CD4-positive, CD25-positive, alpha-beta regulatory T cell (primary cell): ENCODE results near the gene DPH1. TPM values are rescaled to one million over a fixed set of nuclear protein-coding genes. Genes with fewer than 3 reads are reported as not detected.

Experiments
- ATAC-seq, 2 donors: fragments of 150-1000 bp; cut with Tn5 transposase; one replicate each; pipeline ENCODE4 v1.10.0; 2021; ENCODE audit warnings: low read depth in 2 of 2, moderate number of reproducible peaks in 2 of 2, moderate library complexity in 1 of 2
- DNase-seq, 3 donors: peaks; one replicate each; pipeline versions ENCODE4 v3.0.0 to v3.0.0-alpha.2; 2012 to 2022; ENCODE audit warnings: mixed read lengths in 1 of 3
- H3K27ac ChIP-seq: one replicate; pipeline ENCODE4 v1.7.0; 2013; ENCODE audit warnings: mild to moderate bottlenecking, low read length; ENCODE audit not compliant: insufficient read depth, poor library complexity, severe bottlenecking
- H3K27me3 ChIP-seq: one replicate; pipeline ENCODE4 v1.7.0; 2013; ENCODE audit warnings: low read length; ENCODE audit not compliant: control insufficient read depth, insufficient read depth
- H3K36me3 ChIP-seq: one replicate; pipeline ENCODE4 v1.7.0; 2013; ENCODE audit warnings: mild to moderate bottlenecking, low read length, moderate library complexity; ENCODE audit not compliant: control insufficient read depth, insufficient read depth
- H3K4me1 ChIP-seq: 2 replicates; pipeline ENCODE4 v1.7.0; 2013; ENCODE audit warnings: mild to moderate bottlenecking, low read length; ENCODE audit not compliant: insufficient read depth, control insufficient read depth, poor library complexity, severe bottlenecking
- H3K4me3 ChIP-seq: one replicate; pipeline ENCODE4 v1.7.0; 2013; ENCODE audit warnings: low read depth, mild to moderate bottlenecking, low read length, moderate library complexity
- H3K9me3 ChIP-seq, 2 experiments: 1 replicate in 1 of 2; 2 replicates in 1 of 2; pipeline ENCODE4 v1.7.0; 2013; ENCODE audit warnings: low read length in 2 of 2, mild to moderate bottlenecking in 1 of 2, moderate library complexity in 1 of 2; ENCODE audit not compliant: control insufficient read depth in 2 of 2
- H3K27ac Mint-ChIP-seq, 3 donors: one replicate each; pipeline ENCODE4 v1.8.0; 2020 to 2022; ENCODE audit warnings: mild to moderate bottlenecking in 3 of 3, mixed read lengths in 3 of 3, moderate library complexity in 2 of 3
- H3K27me3 Mint-ChIP-seq: one replicate; pipeline ENCODE4 v1.8.0; 2022; ENCODE audit warnings: mild to moderate bottlenecking, mixed read lengths
- H3K36me3 Mint-ChIP-seq: one replicate; pipeline ENCODE4 v1.8.0; 2020; ENCODE audit warnings: mixed read lengths
- H3K4me1 Mint-ChIP-seq, 4 donors: one replicate each; pipeline ENCODE4 v1.8.0; 2020 to 2022; ENCODE audit warnings: mixed read lengths in 4 of 4, mild to moderate bottlenecking in 1 of 4
- H3K4me3 Mint-ChIP-seq, 4 donors: one replicate each; pipeline ENCODE4 v1.8.0; 2020 to 2022; ENCODE audit warnings: mild to moderate bottlenecking in 4 of 4, mixed read lengths in 4 of 4, moderate library complexity in 3 of 4
- H3K9me3 Mint-ChIP-seq, 7 donors: one replicate each; pipeline ENCODE4 v1.8.0; 2020 to 2022; ENCODE audit warnings: mixed read lengths in 7 of 7, mild to moderate bottlenecking in 3 of 7, moderate library complexity in 2 of 7
- polyA plus RNA-seq, 4 donors: library from polyadenylated mRNA; unstranded; fragments of 300-500 nt; fragmentation: Illumina TruSeq; gene quantifications; one replicate each; pipeline ENCODE4 v1.2.3, GENCODE V29; 2021
- total RNA-seq: library from RNA; stranded (reverse); gene quantifications from one replicate; pipeline ENCODE4 v1.2.3, GENCODE V29; 2022

DPH1 gene
- total and polyA plus RNA-seq, 5 donors from 2014 or later, result 32.4 to 70.0 (median 38.2) TPM

DNA sequence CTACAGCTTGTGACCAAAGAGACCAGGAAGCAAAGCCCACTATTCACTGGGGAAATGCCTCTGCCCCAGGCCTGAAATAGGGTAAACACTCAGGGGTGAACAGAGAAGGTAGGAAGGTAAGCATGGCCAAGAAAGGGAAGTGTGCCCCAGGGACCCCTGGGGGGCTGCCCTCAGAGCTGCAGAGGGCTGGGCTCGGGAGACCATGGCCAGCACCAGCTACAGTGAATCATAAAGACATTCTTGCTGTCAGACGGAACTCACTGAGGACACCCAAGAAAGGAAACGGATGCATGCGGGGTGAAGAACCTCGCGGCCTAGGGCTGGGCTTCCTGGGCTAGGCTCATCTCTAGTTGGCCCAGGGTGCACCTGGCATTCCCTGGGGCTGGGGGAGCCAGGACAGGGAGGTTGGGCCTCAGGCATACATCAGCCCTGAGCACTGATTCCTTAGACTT lies 34.6 kb downstream of the DPH1 start:
- Mint-ChIP-seq H3K4me1 (peaks cover 0 to 11% (median 3%) of the 10 kb centered on the region in 4 donors), H3K4me3 (peak overlapping the region in 1 of 4 donors; percentile 41), H3K36me3 (peaks cover 74% of the 10 kb centered on the region), H3K9me3 (peaks cover 0 to 1% (median 0%) of the 10 kb centered on the region in 7 donors), H3K27me3 (peaks cover 20% of the 10 kb centered on the region), H3K27ac (peak overlapping the region in 1 of 3 donors; percentile 52)
- peaks cover 61% of the 10 kb centered on the region for H3K36me3 ChIP-seq
- H3K9me3 ChIP-seq, result no peaks in the 10 kb centered on the region
- no peak for DNase-seq
- no peaks in the 10 kb centered on the region for H3K4me1 ChIP-seq
- no peaks in the 10 kb centered on the region for H3K27me3 ChIP-seq
- no peak overlapping the region for H3K27ac ChIP-seq
- ATAC-seq, result no peak
- H3K4me3 ChIP-seq, result no peak overlapping the region

DNA sequence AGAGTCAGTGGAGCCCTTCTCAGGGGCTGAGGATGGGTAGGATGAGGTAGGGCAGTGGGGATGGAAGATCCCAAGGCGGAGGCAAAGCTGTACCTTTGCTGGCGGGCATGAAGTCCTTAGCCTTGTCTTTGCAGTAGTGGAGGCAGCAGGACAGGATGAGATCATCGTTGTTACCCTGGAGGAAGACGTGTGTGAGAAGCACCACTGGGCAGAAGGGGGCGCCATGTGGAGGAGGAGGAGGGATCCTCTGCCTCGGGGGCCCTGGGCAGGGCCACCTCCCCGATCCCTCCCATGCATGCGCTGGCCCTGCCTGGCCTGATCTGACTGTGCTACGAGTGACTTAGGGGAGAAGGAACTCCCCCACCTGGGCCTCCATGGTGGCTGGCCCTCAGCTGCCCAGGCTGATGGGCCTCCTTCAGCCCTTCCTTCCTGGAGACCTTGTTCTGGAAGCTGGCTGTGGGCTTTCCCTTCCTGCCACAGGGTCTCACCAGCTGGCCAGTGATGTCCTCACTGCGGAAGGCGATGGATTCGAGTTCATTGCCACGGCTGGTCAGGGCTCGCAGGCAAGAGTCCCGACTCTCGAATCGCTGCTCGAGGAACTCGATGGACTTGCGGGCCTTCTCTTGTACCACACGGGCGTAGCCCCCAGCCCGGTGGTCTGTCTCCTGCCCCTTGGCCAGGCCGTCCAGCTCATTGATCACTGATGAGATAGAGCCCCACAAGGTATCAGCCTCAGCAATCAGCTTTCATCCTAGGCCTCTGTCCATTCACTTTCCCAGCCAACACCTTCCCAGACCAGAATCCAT lies 35.2 kb downstream of the DPH1 start:
- H3K27ac Mint-ChIP-seq, result no peak overlapping the region
- peaks cover 80% of the 10 kb centered on the region for H3K36me3 Mint-ChIP-seq
- peaks cover 61% of the 10 kb centered on the region for H3K36me3 ChIP-seq
- ATAC-seq (peak; percentile 48 to 56), DNase-seq (peak in 2 of 3 donors; percentile 22 to 57)
- H3K27ac ChIP-seq, result no peak overlapping the region
- H3K9me3 Mint-ChIP-seq, result peaks cover 0 to 1% (median 0%) of the 10 kb centered on the region in 7 donors
- peaks cover 5% of the 10 kb centered on the region for H3K4me1 ChIP-seq
- no peak overlapping the region for H3K4me3 Mint-ChIP-seq
- H3K9me3 ChIP-seq, result no peaks in the 10 kb centered on the region
- H3K27me3 ChIP-seq, result no peaks in the 10 kb centered on the region
- H3K4me3 ChIP-seq, result no peak overlapping the region
- peaks cover 0 to 15% (median 4%) of the 10 kb centered on the region in 4 donors for H3K4me1 Mint-ChIP-seq
- H3K27me3 Mint-ChIP-seq, result peaks cover 15% of the 10 kb centered on the region

DNA sequence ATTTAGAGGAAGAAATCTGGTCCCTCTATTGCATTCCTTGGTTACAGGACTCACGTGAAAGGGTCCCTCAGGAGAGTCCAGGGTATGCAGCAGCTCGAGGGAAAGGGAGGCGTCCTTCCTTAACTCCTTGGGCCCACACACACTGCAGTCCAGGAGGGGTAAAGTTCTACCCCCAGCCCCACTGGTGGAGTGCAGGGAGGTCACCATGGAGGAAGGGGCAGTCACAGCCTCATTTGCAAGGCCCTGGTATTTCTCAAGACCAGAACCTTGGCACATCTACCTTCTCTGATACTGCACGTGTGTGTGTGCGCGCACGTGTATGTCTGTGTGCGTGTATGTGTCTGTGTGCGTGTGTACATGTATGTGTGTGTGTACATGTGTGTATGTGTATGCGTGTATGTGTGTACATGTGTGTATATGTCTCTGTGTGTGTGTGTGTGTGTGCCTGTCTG lies 36.0 kb downstream of the DPH1 start:
- H3K9me3 Mint-ChIP-seq, result peaks cover 0 to 1% (median 0%) of the 10 kb centered on the region in 7 donors
- H3K4me1 Mint-ChIP-seq, result peaks cover 0 to 21% (median 6%) of the 10 kb centered on the region in 4 donors

DNA sequence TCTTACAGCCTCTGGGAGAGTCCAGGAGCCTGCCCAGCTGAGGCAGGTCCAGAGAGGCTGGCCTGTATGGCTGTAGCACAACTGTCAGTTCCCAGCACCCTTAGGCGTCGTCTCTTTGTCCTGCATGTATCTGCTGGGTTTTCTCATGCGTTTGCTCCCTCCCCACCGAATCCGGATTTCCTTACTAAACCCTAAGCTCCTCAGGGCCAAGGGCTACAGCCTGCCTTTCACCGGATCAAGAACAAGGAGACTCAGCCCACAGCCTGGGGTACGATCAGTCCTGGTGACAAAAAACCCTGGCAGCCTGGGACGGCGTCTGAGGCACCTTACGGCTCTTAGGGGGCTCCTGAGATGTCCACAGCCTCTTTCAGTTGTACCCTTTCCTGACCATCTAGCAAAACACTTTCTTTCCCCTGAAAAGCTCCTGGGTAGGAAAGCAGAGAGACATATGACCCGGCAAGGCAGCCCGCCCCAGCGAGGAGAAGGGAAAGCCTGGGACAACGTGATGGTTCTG lies 37.2 kb downstream of the DPH1 start:
- Histone ChIP-seq H3K27ac (no peak overlapping the region), H3K4me3 (no peak overlapping the region), H3K9me3 (no peaks in the 10 kb centered on the region), H3K27me3 (no peaks in the 10 kb centered on the region), H3K36me3 (peaks cover 63% of the 10 kb centered on the region), H3K4me1 (peaks cover 15% of the 10 kb centered on the region)
- no peak overlapping the region for H3K27ac Mint-ChIP-seq
- H3K27me3 Mint-ChIP-seq, result peaks cover 12% of the 10 kb centered on the region
- H3K4me1 Mint-ChIP-seq, result peaks cover 0 to 23% (median 10%) of the 10 kb centered on the region in 4 donors
- peaks cover 75% of the 10 kb centered on the region for H3K36me3 Mint-ChIP-seq
- H3K9me3 Mint-ChIP-seq, result peaks cover 0 to 1% (median 0%) of the 10 kb centered on the region in 7 donors
- ATAC-seq (no peak), DNase-seq (no peak)
- no peak overlapping the region for H3K4me3 Mint-ChIP-seq

More for the DNA sequence above, 36.0 kb downstream of the DPH1 start:
- Histone ChIP-seq H3K4me1 (peaks cover 12% of the 10 kb centered on the region), H3K4me3 (no peak overlapping the region), H3K27me3 (no peaks in the 10 kb centered on the region), H3K36me3 (peaks cover 59% of the 10 kb centered on the region), H3K27ac (no peak overlapping the region), H3K9me3 (no peaks in the 10 kb centered on the region)
- peaks cover 74% of the 10 kb centered on the region for H3K36me3 Mint-ChIP-seq
- peak overlapping the region in 1 of 3 donors; percentile 57 for H3K27ac Mint-ChIP-seq
- H3K4me3 Mint-ChIP-seq, result no peak overlapping the region
- H3K27me3 Mint-ChIP-seq, result peaks cover 10% of the 10 kb centered on the region
- DNase-seq, result no peak
- ATAC-seq, result no peak

DNA sequence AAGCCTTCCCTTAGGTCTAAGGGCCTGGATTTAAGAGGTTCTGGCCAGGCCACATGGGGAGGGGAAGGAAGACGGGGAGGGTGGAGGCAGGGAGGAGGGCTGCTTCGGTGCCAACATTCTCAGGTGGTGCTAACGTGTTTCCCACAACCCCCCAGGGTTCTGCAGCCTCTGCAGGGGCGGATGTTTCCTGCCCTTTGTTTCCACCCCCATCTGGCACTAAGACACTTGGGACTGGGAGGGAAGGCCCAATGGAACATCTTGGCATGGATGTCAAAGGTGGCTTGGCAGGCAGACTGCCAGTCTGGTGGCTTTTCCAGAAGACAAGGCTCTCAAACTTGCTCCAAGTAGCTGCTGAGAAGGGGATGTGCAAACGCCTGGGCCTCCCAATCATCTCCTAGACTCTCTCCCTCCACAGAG lies 37.7 kb downstream of the DPH1 start:
- Mint-ChIP-seq H3K4me1 (peaks cover 0 to 23% (median 11%) of the 10 kb centered on the region in 4 donors), H3K27me3 (peaks cover 9% of the 10 kb centered on the region), H3K36me3 (peaks cover 75% of the 10 kb centered on the region), H3K9me3 (peaks cover 0 to 1% (median 0%) of the 10 kb centered on the region in 7 donors), H3K4me3 (no peak overlapping the region), H3K27ac (peak overlapping the region in 1 of 3 donors; percentile 63)
- DNase-seq, result no peak
- Histone ChIP-seq H3K9me3 (no peaks in the 10 kb centered on the region), H3K4me3 (no peak overlapping the region), H3K27ac (no peak overlapping the region), H3K27me3 (no peaks in the 10 kb centered on the region), H3K36me3 (peaks cover 68% of the 10 kb centered on the region), H3K4me1 (peaks cover 15% of the 10 kb centered on the region)
- no peak for ATAC-seq

DNA sequence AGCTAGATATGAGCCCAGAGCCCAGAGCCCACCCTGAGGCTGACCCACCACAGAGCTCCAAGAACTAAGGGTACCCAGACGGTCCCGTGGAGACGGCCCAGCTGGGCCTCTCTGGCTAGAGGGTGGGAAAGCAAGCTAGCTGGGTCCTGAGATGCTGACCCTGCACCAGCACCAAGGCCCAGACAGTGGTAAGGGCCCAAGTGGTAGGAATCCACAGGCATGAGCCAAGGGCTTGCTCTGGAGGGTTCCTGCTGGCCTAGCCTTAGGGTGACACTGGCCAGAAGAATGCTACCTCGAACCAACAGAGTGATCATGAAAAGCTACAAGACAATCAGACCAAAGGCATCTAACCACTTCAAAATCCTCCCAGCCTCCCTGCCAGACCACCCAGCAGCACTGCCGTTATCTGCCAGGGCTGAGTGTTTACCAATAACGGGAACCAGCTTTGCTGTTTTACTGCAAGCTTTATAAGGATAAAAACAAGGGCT lies 38.1 kb downstream of the DPH1 start:
- Mint-ChIP-seq H3K4me3 (no peak overlapping the region), H3K9me3 (peaks cover 0 to 1% (median 0%) of the 10 kb centered on the region in 7 donors), H3K27me3 (peaks cover 6% of the 10 kb centered on the region), H3K27ac (peak overlapping the region in 1 of 3 donors; percentile 63), H3K36me3 (peaks cover 73% of the 10 kb centered on the region), H3K4me1 (peaks cover 0 to 23% (median 11%) of the 10 kb centered on the region in 4 donors)
- Histone ChIP-seq H3K27ac (no peak overlapping the region), H3K4me1 (peaks cover 15% of the 10 kb centered on the region), H3K27me3 (no peaks in the 10 kb centered on the region), H3K4me3 (no peak overlapping the region), H3K36me3 (peaks cover 67% of the 10 kb centered on the region), H3K9me3 (no peaks in the 10 kb centered on the region)
- ATAC-seq (no peak), DNase-seq (no peak)

DNA sequence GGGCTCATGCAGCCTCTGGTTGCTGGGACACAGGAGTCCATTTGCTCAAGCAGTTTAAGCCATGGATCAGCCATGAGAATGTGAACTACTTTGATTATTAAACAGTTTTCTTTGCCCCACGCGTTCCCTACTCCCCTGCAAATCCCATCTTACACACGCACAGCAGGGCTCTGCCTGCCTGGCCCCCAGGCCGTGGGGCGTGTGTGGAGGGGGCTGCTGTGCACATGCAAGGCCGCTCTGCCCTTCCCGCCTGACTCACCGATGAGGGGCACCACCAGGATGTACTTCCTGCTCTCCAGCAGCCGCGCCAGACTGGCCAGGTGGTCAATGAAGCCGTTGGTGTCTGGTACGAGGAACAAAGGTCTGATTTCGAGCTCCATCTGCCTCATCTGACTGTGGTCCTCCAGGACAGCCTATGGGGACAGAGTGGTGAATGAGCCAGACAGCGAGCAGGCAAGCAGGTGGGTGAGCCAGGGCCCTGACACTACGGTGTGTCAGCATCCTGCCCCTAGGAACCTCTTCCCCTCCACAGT lies 38.6 kb downstream of the DPH1 start:
- H3K36me3 ChIP-seq, result peaks cover 62% of the 10 kb centered on the region
- no peaks in the 10 kb centered on the region for H3K27me3 ChIP-seq
- Mint-ChIP-seq H3K4me1 (peaks cover 0 to 23% (median 11%) of the 10 kb centered on the region in 4 donors), H3K36me3 (peaks cover 70% of the 10 kb centered on the region), H3K27ac (peak overlapping the region in 1 of 3 donors; percentile 42), H3K27me3 (peaks cover 6% of the 10 kb centered on the region), H3K9me3 (peaks cover 0 to 1% (median 0%) of the 10 kb centered on the region in 7 donors), H3K4me3 (no peak overlapping the region)
- H3K4me1 ChIP-seq, result peaks cover 15% of the 10 kb centered on the region
- H3K4me3 ChIP-seq, result no peak overlapping the region
- no peak overlapping the region for H3K27ac ChIP-seq
- DNase-seq (no peak), ATAC-seq (no peak)
- H3K9me3 ChIP-seq, result no peaks in the 10 kb centered on the region
